Inflammatory macrophage (primary cell): ENCODE measurements around the gene CSF3.

ENCODE experiments used
- DNase-seq, 2 donors: peaks; one replicate each; pipeline ENCODE4 v3.0.0-alpha.2; 2020 to 2022

CSF3 gene

DNA sequence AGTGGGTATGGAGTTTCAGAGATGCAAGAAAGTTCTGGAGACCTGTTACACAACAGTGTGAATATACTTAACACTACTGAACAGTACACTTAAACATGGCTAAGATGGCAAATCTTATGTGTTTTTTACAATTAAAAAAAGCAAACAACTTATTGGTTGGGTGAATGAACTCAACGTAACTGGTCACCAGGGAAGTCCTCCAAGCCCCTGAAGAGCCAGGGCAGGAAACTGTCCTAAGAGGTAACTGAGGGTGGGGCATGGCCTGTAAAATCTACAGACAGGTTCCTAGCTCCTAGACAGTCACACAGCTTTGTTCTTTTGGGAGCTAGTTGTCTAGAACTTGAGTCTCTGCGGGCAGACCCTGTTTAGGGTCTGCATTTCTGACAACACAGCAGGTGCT, 10.3 kb downstream of the CSF3 start:
- DNase-seq: no peak

DNA sequence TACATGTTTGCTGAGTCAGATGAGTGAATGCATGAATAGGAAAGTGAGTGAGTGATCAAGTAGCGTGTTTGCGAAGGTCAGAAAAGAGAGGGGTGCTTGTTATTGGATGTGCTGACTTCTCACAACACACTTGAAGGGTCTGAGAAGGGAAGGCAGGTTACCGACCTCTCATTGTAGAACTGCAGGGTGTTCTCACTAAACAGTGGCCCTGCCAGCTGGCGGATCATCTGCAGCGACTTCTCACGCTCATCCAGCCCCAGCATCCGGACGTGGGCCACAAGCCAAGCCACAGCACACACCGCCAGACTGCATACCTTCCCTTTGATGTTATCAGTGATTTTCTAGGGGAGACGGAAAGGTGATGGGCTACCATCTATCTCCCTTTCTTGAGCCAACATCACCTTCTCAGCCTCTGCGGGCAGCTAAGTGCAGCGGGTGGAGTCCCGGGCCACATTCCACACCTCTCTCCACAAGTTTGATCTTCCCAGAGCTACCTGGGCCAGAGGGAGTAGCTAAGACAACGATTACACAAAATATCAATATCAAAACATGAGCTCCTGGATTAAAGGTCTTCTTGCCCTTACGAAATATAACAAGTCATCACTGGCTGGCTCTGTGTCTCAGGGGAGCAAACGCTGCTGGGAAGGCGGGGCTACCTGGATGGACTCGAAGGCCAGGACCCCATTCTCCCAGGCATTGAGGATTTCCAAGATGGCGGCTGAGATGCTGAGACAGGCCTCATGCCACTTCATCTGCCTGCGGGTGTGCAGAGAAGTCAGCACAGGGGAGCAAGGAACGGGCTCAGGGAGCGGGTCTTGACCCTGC, 11.0 kb downstream of the CSF3 start:
- DNase-seq: no peak

DNA sequence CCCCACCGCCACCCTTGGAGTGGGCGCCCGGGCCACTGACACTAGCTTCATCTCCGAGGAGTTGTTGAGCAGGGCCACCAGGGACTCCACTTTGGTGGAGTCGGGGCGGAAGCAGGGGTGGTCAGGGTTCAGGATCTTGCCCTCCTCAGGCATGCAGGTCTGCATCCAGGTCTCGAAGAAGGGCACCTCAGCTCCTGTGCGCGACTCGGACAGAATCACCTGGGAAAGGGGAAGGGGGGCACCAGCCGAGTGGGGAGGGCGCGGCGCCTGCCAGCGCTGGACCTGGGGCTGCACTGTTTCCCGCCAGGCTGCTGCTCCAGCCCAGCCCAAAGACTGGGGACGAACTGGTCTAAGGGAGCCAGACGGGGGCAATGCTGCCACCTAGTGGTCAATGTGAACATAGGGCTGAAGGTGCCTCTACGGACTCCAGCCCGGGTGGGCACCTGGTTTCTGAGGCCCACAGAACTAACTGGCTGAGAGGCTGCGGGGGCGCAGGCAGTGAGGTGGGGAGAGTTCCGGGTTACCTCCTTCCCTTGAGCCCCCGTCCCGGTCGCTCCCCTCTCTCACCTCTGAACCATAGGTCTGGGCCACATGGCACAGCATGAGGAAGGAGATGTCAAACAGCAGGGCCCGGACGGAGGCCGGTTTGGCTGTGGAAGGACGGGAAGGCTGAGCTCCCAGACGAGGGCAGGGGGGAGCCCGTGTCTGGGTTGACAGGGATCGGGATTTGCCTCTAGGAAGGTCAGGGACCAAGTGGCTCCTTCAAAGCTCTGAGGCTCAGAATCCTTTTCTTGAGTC, 11.8 kb downstream of the CSF3 start:
- peak; percentile 66 to 77 for DNase-seq

DNA sequence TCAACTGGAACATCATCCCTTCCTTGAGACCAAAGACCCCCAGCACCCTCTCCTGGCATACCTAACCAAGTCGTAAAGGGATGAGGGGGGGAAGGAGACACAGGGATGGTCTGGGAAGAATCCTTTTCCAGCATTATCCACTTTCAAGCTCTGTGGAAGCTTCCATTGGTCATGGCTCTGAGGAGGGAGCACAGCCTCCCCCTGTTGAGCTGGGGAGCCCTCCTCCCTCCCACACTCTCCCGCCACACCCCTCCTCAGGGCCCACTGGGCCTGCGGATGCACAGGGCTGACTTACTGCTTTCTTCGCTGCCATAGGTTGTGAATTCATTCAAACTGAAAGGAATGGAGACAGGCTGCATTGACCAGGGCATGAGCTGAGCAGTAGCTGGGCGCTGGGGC, 12.4 kb downstream of the CSF3 start:
- DNase-seq: no peak

DNA sequence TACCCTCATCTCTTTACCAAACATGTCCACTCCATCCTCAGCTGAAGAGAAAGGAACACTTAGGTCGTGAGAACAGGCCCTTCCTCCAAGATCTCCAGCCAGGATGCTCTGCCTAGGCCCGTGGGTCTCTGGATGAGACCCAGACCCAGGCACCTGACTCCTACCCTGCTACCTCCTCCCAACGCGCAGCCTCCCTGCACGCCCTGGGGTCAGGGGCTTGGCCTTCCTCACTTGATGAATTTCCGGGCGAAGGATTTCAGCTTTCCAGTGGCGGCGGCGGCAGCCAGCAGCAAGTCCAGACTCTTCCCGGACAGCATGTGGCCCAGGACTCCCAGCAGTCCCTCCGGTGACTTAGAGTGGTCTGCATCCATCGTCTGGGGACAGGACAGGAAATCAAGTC, 13.4 kb downstream of the CSF3 start:
- DNase-seq: no peak

DNA sequence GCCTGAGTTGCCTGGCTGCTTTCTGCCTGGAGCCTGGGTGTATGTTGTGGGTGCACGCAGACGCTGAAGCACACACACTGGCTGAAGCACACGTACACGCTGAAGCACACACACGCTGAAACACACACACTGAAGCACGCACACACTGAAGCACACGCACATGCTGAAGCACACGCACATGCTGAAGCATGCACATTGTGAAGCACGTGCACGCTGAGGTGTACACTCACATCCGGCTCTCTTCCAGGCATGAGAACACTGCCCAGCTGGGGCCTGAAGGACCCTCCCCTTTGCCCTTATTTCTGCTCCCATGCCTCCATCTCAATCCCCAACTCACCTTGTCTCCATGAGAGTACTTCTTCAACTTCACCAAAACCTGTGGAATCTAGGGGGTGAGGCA, 16.5 kb downstream of the CSF3 start:
- no peak for DNase-seq

DNA sequence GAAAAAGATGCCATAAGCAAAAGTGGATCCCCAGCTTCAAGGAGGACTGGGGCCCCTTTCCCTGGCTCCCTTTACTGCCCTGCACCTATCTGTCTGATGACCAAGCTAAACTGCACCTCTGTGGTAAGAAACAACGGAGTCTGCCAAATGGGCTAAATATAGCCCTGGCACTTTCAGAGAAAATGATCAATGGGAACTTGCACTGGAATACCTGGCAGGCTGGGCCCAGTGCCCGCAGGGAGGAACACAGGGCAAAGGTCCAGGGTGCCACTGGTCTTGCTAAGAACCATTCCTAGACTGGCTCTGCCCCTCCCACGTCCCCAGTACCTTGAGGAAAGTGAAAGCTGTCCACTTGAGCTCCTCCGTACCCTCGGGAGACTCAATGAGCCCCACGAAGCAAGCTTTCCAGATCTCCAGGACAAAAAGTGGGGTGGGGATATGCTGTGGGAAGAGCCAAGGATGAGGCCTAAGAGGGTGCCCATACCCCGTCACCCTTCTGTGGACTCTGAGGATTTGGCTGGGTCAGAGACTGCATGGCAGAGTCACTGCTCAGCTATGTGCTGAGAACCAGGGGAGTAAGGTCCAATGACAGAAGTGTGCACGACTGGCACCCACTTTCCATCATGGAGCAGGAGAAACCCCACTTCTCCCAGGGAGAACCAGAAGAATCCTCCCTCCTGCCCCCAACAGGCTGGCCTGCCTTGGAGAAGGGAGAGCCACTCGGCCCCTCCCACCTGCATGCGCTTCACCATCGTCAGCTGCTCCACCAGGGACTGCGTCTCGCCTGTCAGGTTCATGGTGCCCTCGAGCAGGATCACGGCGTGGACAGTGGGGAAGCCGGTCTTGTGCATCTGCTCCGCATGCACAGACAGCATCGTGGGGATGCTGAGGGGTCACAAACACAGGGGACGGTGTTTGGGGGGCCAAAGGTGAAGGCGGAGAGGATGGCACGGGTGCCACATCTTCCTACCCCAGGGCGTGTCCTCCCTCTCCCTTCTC, 17.4 kb downstream of the CSF3 start:
- no peak for DNase-seq

DNA sequence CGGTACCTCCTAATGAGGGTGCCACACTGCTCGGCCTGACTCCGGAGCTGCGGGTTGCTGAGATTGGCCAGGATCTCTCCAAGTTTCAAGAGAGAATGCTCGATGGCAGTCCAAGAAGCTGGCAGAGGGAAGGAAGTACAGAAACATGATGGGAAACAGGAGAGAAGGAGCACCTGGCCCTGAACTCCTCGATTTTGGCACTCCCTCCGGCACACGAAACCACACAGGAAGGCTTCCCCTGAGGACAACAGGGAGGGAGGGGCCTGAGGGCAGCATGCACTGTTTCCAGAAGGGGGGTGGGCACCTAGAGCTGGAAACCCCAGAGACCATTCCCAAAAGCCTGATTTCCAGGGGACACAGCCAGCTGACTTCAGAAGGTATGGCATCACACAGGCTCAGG, 18.1 kb downstream of the CSF3 start:
- DNase-seq: no peak

DNA sequence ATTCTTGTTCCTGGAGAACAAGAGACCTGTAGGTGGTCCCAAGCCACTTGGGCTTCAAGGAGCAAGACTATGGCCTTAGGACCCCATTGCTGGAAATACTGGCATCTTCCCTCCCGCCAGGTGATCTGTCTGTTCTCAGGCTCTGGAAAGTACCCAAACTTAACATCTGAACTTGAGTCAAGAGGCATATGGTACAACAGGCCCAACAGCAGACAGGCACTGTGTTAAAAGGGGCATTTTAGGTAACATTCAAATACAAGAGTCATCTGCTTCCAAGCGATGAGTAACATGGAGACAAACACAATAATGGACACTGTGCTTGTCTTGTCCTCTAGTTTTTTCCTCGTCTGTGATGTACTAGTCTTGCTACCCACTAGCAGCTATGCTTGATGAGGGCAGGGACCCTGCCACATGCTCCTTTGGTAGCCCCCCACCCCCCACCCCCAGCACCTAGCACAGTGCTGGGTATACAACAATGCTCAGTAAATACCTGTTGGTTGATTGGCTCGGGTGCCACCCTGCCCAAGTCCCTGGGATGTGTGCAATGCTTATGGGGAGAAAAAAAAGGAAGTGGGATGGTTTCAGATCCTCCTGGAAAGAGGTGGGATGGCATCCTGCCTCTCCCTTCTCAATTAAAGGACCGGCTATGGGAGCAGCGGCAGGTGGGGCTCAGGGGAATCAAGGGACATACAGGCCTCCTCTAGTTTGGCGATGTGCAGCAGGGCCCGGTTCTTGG, 19.4 kb downstream of the CSF3 start:
- no peak for DNase-seq

DNA sequence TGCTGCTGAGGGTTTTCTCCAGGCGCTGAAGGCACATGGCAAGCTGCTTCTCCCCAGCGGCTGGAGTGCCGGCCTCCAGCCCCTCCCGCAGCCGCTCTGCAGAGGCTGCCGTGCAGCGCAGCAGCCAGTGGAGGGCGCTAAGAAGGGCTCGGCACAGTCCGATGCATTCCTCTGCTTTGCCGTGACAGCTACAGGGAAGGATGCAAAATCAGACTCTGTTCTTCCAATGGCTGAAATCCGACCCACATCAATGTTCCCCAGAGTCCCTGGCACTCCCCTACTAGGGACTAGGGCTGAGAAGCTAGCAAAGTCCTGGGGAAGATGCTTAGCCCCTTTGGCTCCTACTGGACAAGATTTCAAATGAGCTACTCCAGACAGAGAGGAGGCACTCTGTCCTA, 19.9 kb downstream of the CSF3 start:
- no peak for DNase-seq

DNA sequence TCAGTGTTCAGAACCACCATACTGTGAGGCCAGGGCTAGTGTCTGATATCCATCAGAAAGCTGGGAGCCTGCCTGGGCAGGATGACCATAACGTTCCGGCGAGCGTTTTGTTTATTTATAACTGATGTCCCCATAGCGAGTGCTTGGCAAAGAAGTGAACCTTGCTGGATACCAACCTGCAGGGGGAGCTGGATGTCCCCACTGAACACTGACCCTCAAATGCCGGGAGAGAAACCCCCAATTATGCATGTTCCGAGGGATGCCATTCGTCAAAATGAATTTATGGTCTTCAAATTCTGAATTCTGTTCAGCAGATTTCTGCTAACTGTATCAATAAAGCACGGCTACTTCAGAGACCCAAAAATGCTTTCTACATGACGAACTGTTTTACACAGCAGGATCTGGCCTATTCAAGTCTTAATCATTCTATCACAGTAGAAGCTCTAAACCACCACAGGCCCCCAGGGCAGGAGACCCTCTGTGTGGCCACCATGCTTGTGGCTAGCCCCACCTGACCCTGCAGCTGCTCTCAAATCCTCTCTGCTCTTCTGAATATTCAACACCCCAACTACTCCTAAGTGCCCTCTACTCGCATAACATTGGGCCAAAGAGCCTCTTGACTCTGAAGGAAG, 23.8 kb downstream of the CSF3 start:
- no peak for DNase-seq

DNA sequence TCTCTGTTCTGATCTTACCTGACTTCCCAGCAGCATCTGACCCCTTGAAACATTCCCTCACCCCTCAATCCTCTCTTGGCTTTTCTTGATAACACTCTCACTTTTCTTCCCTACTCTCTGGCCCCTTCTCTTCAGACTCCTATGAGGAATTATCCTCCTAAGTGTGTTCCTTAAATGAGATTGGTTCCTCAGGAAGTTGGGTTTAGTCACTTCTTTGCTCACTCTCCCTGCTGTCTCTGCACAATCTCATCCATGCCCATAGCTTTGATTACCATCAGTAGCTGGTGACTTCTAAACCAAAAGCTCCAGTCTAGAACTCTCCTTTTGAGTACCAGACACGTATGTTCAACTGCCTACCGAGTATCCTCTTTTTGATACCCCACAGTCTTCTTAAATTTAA, 26.0 kb downstream of the CSF3 start:
- peak; percentile 37 to 47 for DNase-seq

DNA sequence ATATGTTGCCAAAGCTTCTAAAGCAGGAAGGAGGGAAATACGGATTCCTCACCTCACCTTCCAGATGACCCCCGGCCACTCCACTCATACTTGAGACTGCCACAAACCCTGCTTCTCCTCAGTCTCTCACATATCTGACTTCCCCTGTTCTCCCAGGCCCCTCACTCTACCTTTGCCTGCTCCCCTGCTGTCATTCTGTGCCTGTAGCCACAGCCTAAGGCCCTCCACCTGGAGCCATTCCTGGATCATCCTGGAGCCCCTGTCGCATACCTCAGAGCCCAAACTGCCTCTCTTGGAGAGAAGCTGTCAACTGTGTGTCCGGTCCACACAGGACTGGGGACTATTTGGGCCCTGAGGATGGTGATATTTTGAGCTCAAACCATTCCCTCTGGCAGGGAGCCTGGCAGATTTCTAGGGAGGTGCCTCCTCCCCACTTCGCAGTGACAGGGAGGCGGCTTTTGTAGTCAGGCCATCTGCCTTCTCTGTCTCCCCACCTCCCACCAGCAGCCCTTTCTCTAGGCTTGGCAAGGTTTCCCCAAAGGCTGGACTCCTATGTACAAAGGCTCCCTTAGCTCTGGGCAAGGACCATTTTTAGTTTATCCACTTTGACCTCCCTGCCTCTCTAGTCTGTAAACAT, 41.3 kb downstream of the CSF3 start:
- no peak for DNase-seq

DNA sequence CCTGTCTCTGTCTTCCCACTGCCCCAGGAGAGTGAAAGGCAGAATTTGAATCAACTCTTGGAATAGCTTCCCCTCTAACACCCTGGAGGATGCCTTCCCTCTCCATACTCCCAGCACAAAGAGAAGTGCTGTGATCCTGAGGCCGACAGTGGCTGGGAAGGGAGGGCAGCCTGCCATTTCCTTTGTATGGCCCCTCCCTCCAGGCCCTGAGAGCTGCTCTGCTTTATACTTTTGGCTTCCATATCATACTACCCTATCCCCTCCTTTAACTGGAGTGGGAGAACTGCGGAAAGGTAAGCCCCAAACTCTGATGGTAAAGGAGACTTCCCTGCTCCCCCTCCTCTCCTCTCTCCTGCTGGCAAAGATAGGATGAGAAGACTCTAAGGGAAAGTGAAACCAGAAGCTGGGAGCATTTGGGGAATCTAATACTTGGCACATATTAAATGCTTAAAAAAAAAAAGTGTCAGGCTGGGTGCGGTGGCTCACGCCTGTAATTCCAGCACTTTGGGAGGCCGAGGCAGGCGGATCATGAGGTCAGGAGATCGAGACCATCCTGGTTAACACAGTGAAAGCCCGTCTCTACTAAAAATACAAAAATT, 43.0 kb downstream of the CSF3 start:
- no peak for DNase-seq

DNA sequence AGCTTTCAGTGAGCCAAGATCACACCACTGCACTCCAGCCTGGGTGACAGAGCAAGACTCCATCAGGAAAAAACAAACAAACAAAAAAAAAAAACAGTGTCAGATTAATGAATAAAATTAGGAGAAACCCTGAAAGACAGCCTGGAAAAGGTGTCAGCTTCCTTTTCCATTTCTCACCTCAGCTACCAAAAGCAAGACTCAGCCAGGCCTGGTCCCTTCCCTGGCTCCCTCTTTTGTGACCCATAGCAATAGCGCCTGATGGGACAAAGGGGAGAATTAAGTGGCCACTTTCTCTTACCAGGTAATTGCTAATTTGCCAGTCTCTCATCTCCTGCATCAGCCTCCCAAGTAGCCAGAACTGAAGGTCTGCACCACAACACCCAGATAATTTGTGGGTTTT, 43.6 kb downstream of the CSF3 start:
- no peak for DNase-seq

DNA sequence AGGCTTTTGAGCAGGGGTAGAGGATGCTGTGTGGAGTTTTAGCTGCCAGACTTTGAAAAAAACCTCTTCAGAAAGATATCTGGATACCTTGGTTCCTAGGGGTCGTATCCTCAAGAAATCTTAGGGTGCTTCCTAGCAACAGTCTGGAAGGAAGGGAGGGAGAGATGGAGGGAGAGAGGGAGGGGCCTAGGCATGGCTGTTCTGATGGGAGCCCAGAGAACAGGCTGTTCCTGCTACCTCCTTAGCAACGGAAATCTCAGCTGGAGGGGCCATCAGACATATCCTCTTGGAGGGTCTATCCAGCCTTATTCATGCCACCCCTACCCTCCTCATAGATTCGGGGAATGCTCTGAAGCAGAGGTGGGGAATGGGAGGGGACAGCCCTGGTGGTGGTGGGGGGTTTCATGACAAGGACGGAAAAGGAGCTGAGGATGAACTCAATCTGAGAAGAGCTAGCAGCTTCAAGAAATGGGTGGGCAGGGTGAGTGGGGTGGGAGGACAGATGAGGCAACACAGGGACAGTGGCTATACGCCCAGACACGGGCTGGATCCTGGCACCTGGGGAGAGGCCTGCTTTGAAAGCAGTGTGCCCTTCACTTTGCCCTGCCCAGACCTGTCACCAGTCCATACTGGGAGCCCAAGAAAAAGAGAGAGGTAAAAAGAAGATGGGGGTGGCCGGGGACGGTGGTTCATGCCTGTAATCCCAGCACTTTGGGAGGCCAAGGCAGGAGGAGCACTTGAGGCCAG, 44.7 kb downstream of the CSF3 start:
- no peak for DNase-seq

DNA sequence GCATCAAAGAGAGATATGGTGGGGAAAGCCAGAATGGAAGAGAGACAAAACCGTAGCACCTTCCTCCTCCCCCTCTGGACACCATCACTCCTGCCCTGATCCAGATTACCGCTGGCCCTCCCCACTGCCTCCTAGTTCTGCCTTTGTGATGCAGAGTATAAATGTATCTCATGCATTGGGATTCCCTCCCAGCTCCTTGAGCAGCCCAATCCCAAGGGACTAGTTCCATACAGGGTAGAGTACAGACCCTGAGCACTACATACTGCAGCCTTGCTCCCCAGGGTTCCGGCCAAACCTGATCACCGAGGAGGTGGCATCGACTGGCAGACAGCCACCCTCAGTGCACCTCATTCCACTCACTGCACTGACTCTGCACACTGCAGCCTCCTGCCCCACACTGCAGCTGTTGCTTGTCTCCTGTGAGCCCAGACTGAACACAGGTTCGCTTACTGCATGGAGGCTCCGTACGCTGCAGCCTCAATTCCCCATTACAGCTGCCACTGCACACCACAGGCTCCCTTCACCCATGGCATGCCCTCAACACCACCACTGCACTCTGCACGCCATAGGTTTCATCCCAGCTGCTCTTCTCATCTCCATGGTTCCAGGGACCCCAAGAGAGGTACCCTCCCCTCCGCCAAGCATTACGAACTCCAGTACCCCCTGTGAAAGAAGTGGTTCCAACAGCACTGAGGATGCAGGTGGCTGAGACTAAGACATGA, 45.8 kb downstream of the CSF3 start:
- no peak for DNase-seq

DNA sequence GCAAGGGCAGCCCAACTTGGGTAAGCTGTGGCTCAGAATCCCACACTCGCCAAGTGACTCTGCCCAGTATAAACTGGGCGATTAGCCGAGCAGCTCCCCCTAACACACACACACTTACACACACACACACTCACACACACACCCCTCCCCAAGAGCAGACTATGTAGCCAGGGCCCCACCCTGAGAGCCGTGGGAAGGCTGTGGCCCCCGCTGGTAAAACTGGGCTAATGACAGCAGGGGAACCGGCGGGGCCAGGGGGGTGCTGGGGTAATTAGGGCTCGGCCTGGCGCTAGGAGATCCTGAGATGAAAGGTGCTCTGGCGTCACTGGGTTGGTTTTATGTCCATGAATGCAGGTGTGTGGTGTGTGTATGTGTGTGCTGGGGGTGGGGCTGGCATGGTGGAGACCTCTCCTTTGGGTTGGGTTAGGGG, 46.4 kb downstream of the CSF3 start:
- DNase-seq: no peak
